Daoy (cell line): ENCODE measurements around the gene ASIC4. TPM values are rescaled to one million over a fixed set of nuclear protein-coding genes. Genes with fewer than 3 reads are reported as not detected.

ENCODE experiments used
- DNase-seq: peaks from one replicate; pipeline ENCODE4 v3.0.0-alpha.2; 2015; ENCODE audit warnings: low read depth
- total RNA-seq: library from RNA; depleted of rRNA; stranded (reverse); fragments of >200 nt; shearing (Covaris generic); gene quantifications from 2 replicates; pipeline ENCODE4 v1.2.3, GENCODE V29; 2014

ASIC4 gene
- total RNA-seq, 1 experiment from 2014 or later = not detected

GRCh38 chr2:219551441-219552381, 37.4 kb downstream of the ASIC4 start:
- peak; percentile 58 for DNase-seq

GRCh38 chr2:219552382-219553167, 38.3 kb downstream of the ASIC4 start:
- peak; percentile 88 for DNase-seq

- no peak for DNase-seq
These were observed 38.8 kb downstream of the ASIC4 start for GRCh38 chr2:219553168-219553417.

GRCh38 chr2:219553463-219553963, 39.2 kb downstream of the ASIC4 start:
- no peak for DNase-seq

GRCh38 chr2:219554350-219554749, 40.1 kb downstream of the ASIC4 start:
- no peak for DNase-seq

GRCh38 chr2:219555956-219556355, 41.7 kb downstream of the ASIC4 start:
- DNase-seq = no peak

- DNase-seq = no peak
These were observed 42.1 kb downstream of the ASIC4 start for GRCh38 chr2:219556413-219556812.

GRCh38 chr2:219557320-219557719, 43.0 kb downstream of the ASIC4 start:
- DNase-seq = no peak

- DNase-seq = no peak
These were observed 43.8 kb downstream of the ASIC4 start for GRCh38 chr2:219557791-219558785.

GRCh38 chr2:219559156-219559915, 45.1 kb downstream of the ASIC4 start:
- DNase-seq = no peak

GRCh38 chr2:219560037-219560892, 46.0 kb downstream of the ASIC4 start:
- DNase-seq = no peak

- no peak for DNase-seq
These were observed 46.6 kb downstream of the ASIC4 start for GRCh38 chr2:219560893-219561178.

GRCh38 chr2:219561179-219562048, 47.1 kb downstream of the ASIC4 start:
- DNase-seq = no peak

- DNase-seq = no peak
These were observed 48.1 kb downstream of the ASIC4 start for GRCh38 chr2:219562049-219563020.

GRCh38 chr2:219563271-219563928, 49.1 kb downstream of the ASIC4 start:
- no peak for DNase-seq

- no peak for DNase-seq
These were observed 51.1 kb downstream of the ASIC4 start for GRCh38 chr2:219565130-219566080.
